Measurements from ENCODE around the gene ITGBL1.

- TF ChIP-seq CTCF (IDR thresholded peaks at IDR 0.05) (no peak), POLR2A (IDR thresholded peaks at IDR 0.05) (no peak)
These were observed 27.4 kb upstream of the ITGBL1 start for GRCh38 chr13:101425156-101425471.
